Neural progenitor cell (in vitro differentiated cells): ENCODE results near the gene SLC5A3. TPM values are rescaled to one million over a fixed set of nuclear protein-coding genes. Genes with fewer than 3 reads are reported as not detected.

Experiments
- DNase-seq: peaks from one replicate; pipeline ENCODE4 v3.0.0-alpha.2; 2016; ENCODE audit warnings: low spot score
- H2AFZ ChIP-seq: fragments of 200-600 bp; sonication (generic); replicated peaks from 2 replicates; pipeline ENCODE4 v1.6.1; 2016; ENCODE audit warnings: antibody characterized with exemption
- H3F3A ChIP-seq: fragments of 200-600 bp; sonication (generic); 2 replicates; pipeline ENCODE4 v1.6.1; 2016; ENCODE audit warnings: antibody characterized with exemption, low read depth
- H3K27ac ChIP-seq: fragments of 200-600 bp; sonication (generic); 2 replicates; pipeline ENCODE4 v1.5.1; 2016; ENCODE audit warnings: mild to moderate bottlenecking
- H3K27me3 ChIP-seq: fragments of 200-600 bp; sonication (generic); 2 replicates; pipeline ENCODE4 v1.6.1; 2016; ENCODE audit warnings: mild to moderate bottlenecking, moderate library complexity
- H3K36me3 ChIP-seq: fragments of 200-600 bp; sonication (generic); 2 replicates; pipeline ENCODE4 v1.5.1; 2016
- H3K4me1 ChIP-seq: fragments of 200-600 bp; sonication (generic); 2 replicates; pipeline ENCODE4 v1.6.1; 2016; ENCODE audit warnings: mixed run types
- H3K4me2 ChIP-seq: fragments of 200-600 bp; sonication (generic); 2 replicates; pipeline ENCODE4 v1.6.1; 2016
- H3K4me3 ChIP-seq: fragments of 200-600 bp; sonication (generic); 2 replicates; pipeline ENCODE4 v1.5.1; 2016
- H3K79me2 ChIP-seq: fragments of 200-600 bp; sonication (generic); 2 replicates; pipeline ENCODE4 v1.6.1; 2016; ENCODE audit warnings: low read depth
- H3K9ac ChIP-seq: fragments of 200-600 bp; sonication (generic); 2 replicates; pipeline ENCODE4 v1.6.1; 2016
- H3K9me3 ChIP-seq: fragments of 200-600 bp; sonication (generic); 2 replicates; pipeline ENCODE4 v1.5.1; 2016; ENCODE audit warnings: low read depth
- H4K20me1 ChIP-seq: fragments of 200-600 bp; sonication (generic); 2 replicates; pipeline ENCODE4 v1.6.1; 2016; ENCODE audit warnings: low read depth
- H3K27ac Mint-ChIP-seq: 3 replicates; pipeline ENCODE4 v1.8.0; 2021; ENCODE audit warnings: mixed read lengths
- H3K27me3 Mint-ChIP-seq: 2 replicates; pipeline ENCODE4 v1.8.0; 2022; ENCODE audit warnings: low read depth, mild to moderate bottlenecking, inconsistent platforms, moderate library complexity, mixed read lengths; ENCODE audit not compliant: insufficient read depth
- H3K36me3 Mint-ChIP-seq: 3 replicates; pipeline ENCODE4 v1.8.0; 2021; ENCODE audit warnings: mixed read lengths
- H3K4me1 Mint-ChIP-seq: 3 replicates; pipeline ENCODE4 v1.8.0; 2021; ENCODE audit warnings: mixed read lengths
- H3K4me3 Mint-ChIP-seq: 3 replicates; pipeline ENCODE4 v1.8.0; 2021; ENCODE audit warnings: mild to moderate bottlenecking, moderate library complexity, mixed read lengths
- H3K9me3 Mint-ChIP-seq: 3 replicates; pipeline ENCODE4 v1.8.0; 2020; ENCODE audit warnings: mixed read lengths
- CTCF ChIP-seq: fragments of 200-600 bp; sonication (generic); IDR thresholded peaks from 2 replicates; pipeline ENCODE4 v1.5.1; 2017; ENCODE audit warnings: antibody characterized with exemption, mild to moderate bottlenecking
- EZH2 ChIP-seq: fragments of 200-600 bp; sonication (generic); IDR thresholded peaks from 2 replicates; pipeline ENCODE4 v1.6.1; 2017; ENCODE audit warnings: antibody characterized with exemption, mild to moderate bottlenecking, moderate library complexity
- EZH2phosphoT487 ChIP-seq: fragments of 200-600 bp; sonication (generic); IDR thresholded peaks from 2 replicates; pipeline ENCODE4 v1.6.1; 2017; ENCODE audit warnings: antibody characterized with exemption
- total RNA-seq: library from RNA; depleted of rRNA; stranded (reverse); fragments of >200 nt; gene quantifications from 2 replicates; pipeline ENCODE4 v1.2.3, GENCODE V29; 2015; ENCODE audit warnings: low replicate concordance

The SLC5A3 gene
- total RNA-seq, 1 donor from 2014 or later = 44.3 TPM

GRCh38 chr21:34120867-34121266 lies 47.5 kb downstream of the SLC5A3 start:
- peaks cover 12% of the 10 kb centered on the region for H3K36me3 ChIP-seq
- peaks cover 100% of the 10 kb centered on the region for H3K79me2 ChIP-seq
- H3K4me3 ChIP-seq = no peak overlapping the region
- no peak for DNase-seq
- H3K4me2 ChIP-seq = no peak overlapping the region
- no peak overlapping the region for H3K27ac Mint-ChIP-seq
- H3F3A ChIP-seq = no peaks in the 10 kb centered on the region
- no peaks in the 10 kb centered on the region for H3K27me3 ChIP-seq
- H3K4me1 Mint-ChIP-seq = peaks cover 9% of the 10 kb centered on the region
- peaks cover 24% of the 10 kb centered on the region for H4K20me1 ChIP-seq
- H3K9me3 Mint-ChIP-seq = peaks cover 30% of the 10 kb centered on the region
- H3K4me1 ChIP-seq = peaks cover under 1% of the 10 kb centered on the region
- H3K36me3 Mint-ChIP-seq = peaks cover 64% of the 10 kb centered on the region
- TF ChIP-seq EZH2 (no peak), CTCF (no peak), EZH2phosphoT487 (no peak)
- H2AFZ ChIP-seq = no peak overlapping the region
- H3K27me3 Mint-ChIP-seq = peaks cover 2% of the 10 kb centered on the region
- H3K4me3 Mint-ChIP-seq = no peak overlapping the region
- no peak overlapping the region for H3K9ac ChIP-seq
- no peaks in the 10 kb centered on the region for H3K9me3 ChIP-seq
- no peak overlapping the region for H3K27ac ChIP-seq

- Mint-ChIP-seq H3K4me3 (no peak overlapping the region), H3K4me1 (peaks cover 21% of the 10 kb centered on the region), H3K36me3 (peaks cover 53% of the 10 kb centered on the region), H3K27ac (no peak overlapping the region), H3K9me3 (peaks cover 19% of the 10 kb centered on the region), H3K27me3 (peaks cover 2% of the 10 kb centered on the region)
- Histone ChIP-seq H3K9me3 (no peaks in the 10 kb centered on the region), H3F3A (no peaks in the 10 kb centered on the region), H3K36me3 (peaks cover 8% of the 10 kb centered on the region), H3K79me2 (peaks cover 100% of the 10 kb centered on the region), H4K20me1 (peaks cover 36% of the 10 kb centered on the region), H3K27ac (no peak overlapping the region), H3K4me3 (no peak overlapping the region), H3K4me1 (peaks cover 12% of the 10 kb centered on the region), H3K9ac (no peak overlapping the region), H3K27me3 (no peaks in the 10 kb centered on the region), H2AFZ (no peak overlapping the region), H3K4me2 (no peak overlapping the region)
- DNase-seq = no peak
- TF ChIP-seq EZH2phosphoT487 (no peak), EZH2 (no peak), CTCF (no peak)
Measured at GRCh38 chr21:34122047-34122446, 48.7 kb downstream of the SLC5A3 start.

Other genes with a start within 250 kb of the SLC5A3 start
- gene ATP5PO, start 157.8 kb upstream of the SLC5A3 start, total RNA-seq = 271 and 309 TPM in 2 replicates
- gene MRPS6, start within 50 bp of the SLC5A3 start, total RNA-seq = 67.5 and 108 TPM in 2 replicates